D721Med (cell line): ENCODE results near the gene SLC26A6.

ENCODE experiments used
- DNase-seq: peaks from one replicate; pipeline ENCODE4 v3.0.0; 2011; ENCODE audit warnings: low spot score; ENCODE audit not compliant: insufficient read length
- FAIRE-seq: peaks from 2 replicates; lab custom pipeline; 2011; peaks lifted over from hg19 to GRCh38; lab: Jason Lieb, UNC
- CTCF ChIP-seq: IDR thresholded peaks from 2 replicates; pipeline ENCODE4 v1.5.1; 2012; ENCODE audit warnings: mild to moderate bottlenecking, control low read depth; ENCODE audit not compliant: insufficient read depth; ENCODE audit errors: missing control alignments

Gene SLC26A6

GRCh38 chr3:48664929-48665328, 29.7 kb upstream of the SLC26A6 start:
- no peak for TF ChIP-seq CTCF
- FAIRE-seq = no peak
- DNase-seq = no peak

GRCh38 chr3:48664313-48664644, 29.0 kb upstream of the SLC26A6 start:
- no peak for FAIRE-seq
- no peak for DNase-seq
- TF ChIP-seq CTCF = no peak

GRCh38 chr3:48663489-48664312, 28.4 kb upstream of the SLC26A6 start:
- DNase-seq = peak; percentile 76
- TF ChIP-seq CTCF = peak; percentile 42
- no peak for FAIRE-seq

GRCh38 chr3:48662753-48663488, 27.7 kb upstream of the SLC26A6 start, which contains the start of gene CELSR3:
TSS of gene CELSR3 (minus strand) at chr3:48662886. CDS start at chr3:48662634, 252 bp downstream.
- FAIRE-seq (no peak), DNase-seq (no peak)
- no peak for TF ChIP-seq CTCF

GRCh38 chr3:48662145-48662752, 27.0 kb upstream of the SLC26A6 start:
- no peak for FAIRE-seq
- DNase-seq = no peak

GRCh38 chr3:48661501-48662144, 26.4 kb upstream of the SLC26A6 start:
- FAIRE-seq (no peak), DNase-seq (no peak)
- no peak for TF ChIP-seq CTCF

More at GRCh38 chr3:48662145-48662752, 27.0 kb upstream of the SLC26A6 start:
- no peak for TF ChIP-seq CTCF
